GM06990 (cell line): Measurements from ENCODE around the gene CPA4.

Source experiments
- DNase-seq: peaks from one replicate; pipeline ENCODE4 v3.0.0-alpha.2; 2011; ENCODE audit not compliant: insufficient read length; ENCODE audit errors: extremely low read depth
- H3K27me3 ChIP-seq: replicated peaks from 2 replicates; pipeline ENCODE4 v1.6.0; 2011; ENCODE audit warnings: low read length; ENCODE audit not compliant: control insufficient read depth, insufficient read depth
- H3K36me3 ChIP-seq: 2 replicates; pipeline ENCODE4 v1.5.1; 2011; ENCODE audit warnings: low read length; ENCODE audit not compliant: control insufficient read depth, insufficient read depth
- H3K4me3 ChIP-seq: replicated peaks from 2 replicates; pipeline ENCODE4 v1.5.1; 2011; ENCODE audit warnings: low read depth, mild to moderate bottlenecking, control low read depth, low read length
- TF ChIP-seq, protein P1 (sequence below): IDR thresholded peaks from 2 replicates; pipeline ENCODE4 v1.5.1; 2011; ENCODE audit warnings: low read length, control low read depth, mild to moderate bottlenecking, inconsistent platforms; ENCODE audit not compliant: insufficient read depth, poor library complexity, severe bottlenecking

CPA4 gene

GRCh38 chr7:130352194-130353074 is 59.5 kb downstream of the CPA4 start:
- no peaks in the 10 kb centered on the region for H3K27me3 ChIP-seq
- no peaks in the 10 kb centered on the region for H3K36me3 ChIP-seq
- DNase-seq: no peak
- TF ChIP-seq, protein P1, sequence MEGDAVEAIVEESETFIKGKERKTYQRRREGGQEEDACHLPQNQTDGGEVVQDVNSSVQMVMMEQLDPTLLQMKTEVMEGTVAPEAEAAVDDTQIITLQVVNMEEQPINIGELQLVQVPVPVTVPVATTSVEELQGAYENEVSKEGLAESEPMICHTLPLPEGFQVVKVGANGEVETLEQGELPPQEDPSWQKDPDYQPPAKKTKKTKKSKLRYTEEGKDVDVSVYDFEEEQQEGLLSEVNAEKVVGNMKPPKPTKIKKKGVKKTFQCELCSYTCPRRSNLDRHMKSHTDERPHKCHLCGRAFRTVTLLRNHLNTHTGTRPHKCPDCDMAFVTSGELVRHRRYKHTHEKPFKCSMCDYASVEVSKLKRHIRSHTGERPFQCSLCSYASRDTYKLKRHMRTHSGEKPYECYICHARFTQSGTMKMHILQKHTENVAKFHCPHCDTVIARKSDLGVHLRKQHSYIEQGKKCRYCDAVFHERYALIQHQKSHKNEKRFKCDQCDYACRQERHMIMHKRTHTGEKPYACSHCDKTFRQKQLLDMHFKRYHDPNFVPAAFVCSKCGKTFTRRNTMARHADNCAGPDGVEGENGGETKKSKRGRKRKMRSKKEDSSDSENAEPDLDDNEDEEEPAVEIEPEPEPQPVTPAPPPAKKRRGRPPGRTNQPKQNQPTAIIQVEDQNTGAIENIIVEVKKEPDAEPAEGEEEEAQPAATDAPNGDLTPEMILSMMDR: no peak
- no peak overlapping the region for H3K4me3 ChIP-seq

- no peak overlapping the region for H3K4me3 ChIP-seq
- H3K36me3 ChIP-seq: no peaks in the 10 kb centered on the region
- TF ChIP-seq, protein P1: no peak
- no peaks in the 10 kb centered on the region for H3K27me3 ChIP-seq
- no peak for DNase-seq
These were observed 60.2 kb downstream of the CPA4 start for GRCh38 chr7:130353196-130353595.

GRCh38 chr7:130356121-130356875 is 63.3 kb downstream of the CPA4 start:
- TF ChIP-seq, protein P1: no peak
- no peaks in the 10 kb centered on the region; the same call in 1 of the 2 replicates for H3K36me3 ChIP-seq
- DNase-seq: no peak
- no peak overlapping the region for H3K4me3 ChIP-seq
- H3K27me3 ChIP-seq: no peaks in the 10 kb centered on the region

GRCh38 chr7:130356876-130357611 is 64.1 kb downstream of the CPA4 start:
- TF ChIP-seq, protein P1: no peak
- H3K27me3 ChIP-seq: no peaks in the 10 kb centered on the region
- H3K4me3 ChIP-seq: no peak overlapping the region
- no peak for DNase-seq
- H3K36me3 ChIP-seq: no peaks in the 10 kb centered on the region; the same call in 1 of the 2 replicates

DNA sequence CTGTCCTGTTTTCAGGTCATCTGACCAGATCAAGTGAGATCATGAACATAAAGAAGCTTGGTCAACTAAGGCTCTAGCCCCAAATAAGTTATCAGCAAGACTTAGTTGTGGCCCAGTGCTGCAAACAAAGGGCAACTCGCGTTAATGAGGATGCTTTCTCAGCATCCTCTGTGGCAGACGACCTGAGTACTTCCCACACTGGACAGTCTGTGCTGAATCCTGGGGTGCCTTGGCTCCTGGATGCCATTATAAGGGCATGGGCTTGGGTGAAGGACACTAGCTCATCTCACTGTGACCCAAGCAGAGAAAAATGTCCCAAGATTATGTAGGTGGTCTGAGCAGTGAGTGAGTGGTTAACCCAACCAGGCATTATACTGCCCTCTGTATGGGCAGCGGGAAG is 65.5 kb downstream of the CPA4 start:
- TF ChIP-seq, protein P1: no peak
- no peaks in the 10 kb centered on the region for H3K27me3 ChIP-seq
- no peak for DNase-seq
- H3K4me3 ChIP-seq: no peak overlapping the region
- H3K36me3 ChIP-seq: no peaks in the 10 kb centered on the region; the same call in 1 of the 2 replicates
